Neural progenitor cell (in vitro differentiated cells): ENCODE results near the gene VN1R4.

Experiments
- EZH2 ChIP-seq: fragments of 200-600 bp; sonication (generic); IDR thresholded peaks from 2 replicates; pipeline ENCODE4 v1.6.1; 2017; ENCODE audit warnings: antibody characterized with exemption, mild to moderate bottlenecking, moderate library complexity
- TF ChIP-seq, protein P1 (sequence below): fragments of 200-600 bp; sonication (generic); IDR thresholded peaks from 2 replicates; pipeline ENCODE4 v1.5.1; 2017; ENCODE audit warnings: antibody characterized with exemption, mild to moderate bottlenecking

DNA sequence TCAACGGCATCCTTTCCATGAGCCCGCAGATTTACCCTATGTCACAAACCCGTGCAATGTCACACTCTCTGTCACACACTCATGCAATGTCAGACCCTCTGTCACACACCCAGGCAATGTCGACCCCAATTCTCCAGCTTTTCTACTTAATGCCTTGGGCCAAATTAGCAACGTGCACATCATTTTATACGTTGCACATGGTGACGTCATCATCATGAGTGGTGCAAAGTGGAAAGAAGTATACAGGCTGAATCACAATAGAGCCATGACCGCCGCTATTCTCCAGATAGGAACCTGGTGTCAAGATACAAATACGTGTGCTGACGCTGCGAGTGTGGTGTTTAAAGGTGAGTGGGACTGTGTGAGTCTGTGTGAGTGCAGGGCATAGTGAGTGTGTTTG, 44.4 kb upstream of the VN1R4 start:
- TF ChIP-seq, protein P1, sequence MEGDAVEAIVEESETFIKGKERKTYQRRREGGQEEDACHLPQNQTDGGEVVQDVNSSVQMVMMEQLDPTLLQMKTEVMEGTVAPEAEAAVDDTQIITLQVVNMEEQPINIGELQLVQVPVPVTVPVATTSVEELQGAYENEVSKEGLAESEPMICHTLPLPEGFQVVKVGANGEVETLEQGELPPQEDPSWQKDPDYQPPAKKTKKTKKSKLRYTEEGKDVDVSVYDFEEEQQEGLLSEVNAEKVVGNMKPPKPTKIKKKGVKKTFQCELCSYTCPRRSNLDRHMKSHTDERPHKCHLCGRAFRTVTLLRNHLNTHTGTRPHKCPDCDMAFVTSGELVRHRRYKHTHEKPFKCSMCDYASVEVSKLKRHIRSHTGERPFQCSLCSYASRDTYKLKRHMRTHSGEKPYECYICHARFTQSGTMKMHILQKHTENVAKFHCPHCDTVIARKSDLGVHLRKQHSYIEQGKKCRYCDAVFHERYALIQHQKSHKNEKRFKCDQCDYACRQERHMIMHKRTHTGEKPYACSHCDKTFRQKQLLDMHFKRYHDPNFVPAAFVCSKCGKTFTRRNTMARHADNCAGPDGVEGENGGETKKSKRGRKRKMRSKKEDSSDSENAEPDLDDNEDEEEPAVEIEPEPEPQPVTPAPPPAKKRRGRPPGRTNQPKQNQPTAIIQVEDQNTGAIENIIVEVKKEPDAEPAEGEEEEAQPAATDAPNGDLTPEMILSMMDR = no peak
- no peak for TF ChIP-seq EZH2
